ENCODE data around the gene LTB. TPM values are rescaled to one million over a fixed set of nuclear protein-coding genes. Genes with fewer than 3 reads are reported as not detected.

LTB gene
- total and polyA plus RNA-seq, 9 of the 15 experiments (the other 6 are each of a cell fraction or from before 2014, with no cell fraction given), result 0.07 to 0.51 TPM; not detected in 7

- no peak for TF ChIP-seq FOXO4 (CRISPR knock-in tag; IDR thresholded peaks at IDR 0.05)
- TF ChIP-seq TCFL5 (CRISPR knock-in tag; conservative IDR thresholded peaks at IDR 0.05), result no peak
- no peak for TF ChIP-seq ZNF561 (CRISPR knock-in tag; conservative IDR thresholded peaks at IDR 0.05)
- no peak for TF ChIP-seq SP2 (IDR thresholded peaks at IDR 0.05; ENCODE audit: extremely low read depth, low read depth, low read length, poor library complexity, severe bottlenecking)
- 0 out of 2 replicates have a peak, but pooled peaks have one; percentile 25 for TF ChIP-seq ZNF830 (CRISPR knock-in tag; IDR thresholded peaks at IDR 0.05)
- TF ChIP-seq FOXP4 (CRISPR knock-in tag; IDR thresholded peaks at IDR 0.05; ENCODE audit: borderline replicate concordance), result no peak
- TF ChIP-seq HOXB6 (CRISPR knock-in tag; IDR thresholded peaks at IDR 0.05; ENCODE audit: borderline replicate concordance), result no peak
- TF ChIP-seq ZNF511 (CRISPR knock-in tag; IDR thresholded peaks at IDR 0.05), result no peak
- TF ChIP-seq BRD4 (IDR thresholded peaks at IDR 0.05), result no peak
- no peak for TF ChIP-seq MEF2A (IDR thresholded peaks at IDR 0.05; ENCODE audit: control insufficient read depth, low read depth, low read length)
- TF ChIP-seq NEUROD1 (IDR thresholded peaks at IDR 0.05; ENCODE audit: borderline replicate concordance, low read depth, low read length, partially characterized antibody), result no peak
- no peak for TF ChIP-seq SIN3B (IDR thresholded peaks at IDR 0.05; ENCODE audit: low read depth)
- no peak for TF ChIP-seq ZNF512 (tag; IDR thresholded peaks at IDR 0.05)
- TF ChIP-seq ZNF232 (CRISPR knock-in tag; IDR thresholded peaks at IDR 0.05), result no peak
- no peak for TF ChIP-seq MTA1 (IDR thresholded peaks at IDR 0.05; ENCODE audit: borderline replicate concordance)
- TF ChIP-seq ATF7 (IDR thresholded peaks at IDR 0.05), result no peak
- TF ChIP-seq EHMT2 (IDR thresholded peaks at IDR 0.05), result no peak
- no peak; a peak in 1 of 4 replicates for TF ChIP-seq TBL1XR1 (IDR thresholded peaks at IDR 0.05; ENCODE audit: low read length in 2 of 2)
- no peak for TF ChIP-seq MBD2 (IDR thresholded peaks at IDR 0.05; ENCODE audit: borderline replicate concordance, low read depth)
- TF ChIP-seq CSDE1 (IDR thresholded peaks at IDR 0.05), result no peak
- no peak for TF ChIP-seq GTF2F1 (IDR thresholded peaks at IDR 0.05; ENCODE audit: low read depth, low read length)
- TF ChIP-seq CXXC5 (CRISPR knock-in tag; IDR thresholded peaks at IDR 0.05), result peak; percentile 9; the same call in 1 of the 2 replicates
Measured at GRCh38 chr6:31541059-31541657, 41.1 kb downstream of the LTB start (continued).

Measured in K562 (cell line).